HEK293T (cell line): ENCODE results near the gene SEL1L3.

Source experiments
- CTBP1 ChIP-seq: fragments of 450-650 bp; IDR thresholded peaks from 2 replicates; pipeline ENCODE4 v1.6.1; 2016; ENCODE audit warnings: borderline replicate concordance
- FOXK2 ChIP-seq: fragments of 450-650 bp; IDR thresholded peaks from 2 replicates; pipeline ENCODE4 v1.6.1; 2016; ENCODE audit warnings: mild to moderate bottlenecking
- HDGF ChIP-seq: fragments of 450-650 bp; IDR thresholded peaks from 2 replicates; pipeline ENCODE4 v1.6.1; 2017; ENCODE audit warnings: antibody characterized with exemption, borderline replicate concordance
- ZNF384 ChIP-seq: fragments of 450-650 bp; IDR thresholded peaks from 2 replicates; pipeline ENCODE4 v1.6.1; 2016

GRCh38 chr4:25797136-25797535 is 65.7 kb downstream of the SEL1L3 start:
- TF ChIP-seq FOXK2 = no peak
- no peak for TF ChIP-seq HDGF
- TF ChIP-seq ZNF384 = no peak
- no peak for TF ChIP-seq CTBP1
